SK-N-MC (cell line): ENCODE measurements around the gene PIM3.

Experiments
- DNase-seq: peaks from one replicate; pipeline ENCODE4 v3.0.0-alpha.2; 2011; ENCODE audit warnings: low read depth, low spot score
- H3K27ac ChIP-seq: fragments of 200-600 bp; sonication (generic); 2 replicates; pipeline ENCODE4 v1.5.1; 2016; ENCODE audit warnings: mixed run types
- H3K36me3 ChIP-seq: fragments of 200-600 bp; sonication (generic); 2 replicates; pipeline ENCODE4 v1.6.1; 2017; ENCODE audit warnings: antibody characterized with exemption, low read length, mixed read lengths; ENCODE audit not compliant: insufficient read depth
- H3K4me3 ChIP-seq: fragments of 200-600 bp; sonication (generic); 2 replicates; pipeline ENCODE4 v1.5.1; 2016
- H3K9ac ChIP-seq: fragments of 200-600 bp; sonication (generic); 2 replicates; pipeline ENCODE4 v1.8.0; 2017; ENCODE audit warnings: mixed run types, mixed read lengths; ENCODE audit not compliant: insufficient read length
- H3K9me3 ChIP-seq: fragments of 200-600 bp; sonication (generic); 2 replicates; pipeline ENCODE4 v1.6.1; 2017; ENCODE audit warnings: low read depth, mild to moderate bottlenecking, antibody characterized with exemption, low read length, moderate library complexity, mixed read lengths
- EZH2 ChIP-seq: fragments of 200-600 bp; sonication (generic); IDR thresholded peaks from one replicate; pipeline ENCODE4 v1.6.1; 2017; ENCODE audit warnings: antibody characterized with exemption
- FOXP2 ChIP-seq: optimal IDR thresholded peaks from 2 replicates; pipeline ENCODE3; 2011; ENCODE audit warnings: mild to moderate bottlenecking, moderate library complexity; ENCODE audit not compliant: insufficient read depth; ENCODE audit errors: extremely low read length, control extremely low read depth
- POLR2AphosphoS5 ChIP-seq: IDR thresholded peaks from 2 replicates; pipeline ENCODE4 v1.6.1; 2012; ENCODE audit warnings: mild to moderate bottlenecking, low read depth, low read length, borderline replicate concordance

Gene PIM3

DNA sequence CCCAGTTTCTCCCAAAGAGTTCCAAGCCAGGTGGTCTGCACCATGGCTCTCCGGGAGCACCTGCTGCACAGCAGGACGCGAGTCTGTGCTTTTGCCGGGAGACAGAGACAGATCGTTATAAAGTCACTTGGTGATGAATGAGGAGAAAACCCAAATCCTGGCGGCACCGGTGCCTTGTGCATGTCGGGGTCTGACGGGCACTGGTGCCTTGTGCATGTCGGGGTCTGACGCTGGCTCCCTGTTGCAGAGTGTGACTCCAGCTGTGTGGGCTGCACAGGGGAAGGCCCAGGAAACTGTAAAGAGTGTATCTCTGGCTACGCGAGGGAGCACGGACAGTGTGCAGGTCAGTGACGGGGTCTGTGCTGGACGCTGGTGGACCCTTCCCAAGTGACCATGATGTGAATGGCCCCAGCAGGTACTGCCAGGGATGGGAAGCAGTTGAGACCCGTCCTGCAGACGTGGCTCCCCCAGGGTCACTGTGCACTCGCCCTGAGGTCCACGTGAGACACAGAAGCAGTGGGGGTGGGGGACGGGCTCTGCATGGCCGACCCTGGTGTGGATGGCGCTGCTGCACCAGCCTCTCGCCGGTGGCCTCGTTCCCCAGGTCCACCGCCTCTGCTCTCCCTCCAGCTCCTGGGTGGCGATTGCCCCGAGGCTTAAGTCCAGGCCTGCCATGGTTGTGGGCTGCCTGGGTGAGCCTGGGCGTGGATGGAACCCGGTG is 36.3 kb upstream of the PIM3 start:
- no peaks in the 10 kb centered on the region for H3K9me3 ChIP-seq
- H3K4me3 ChIP-seq, result peak overlapping the region; percentile 68
- no peak for DNase-seq
- H3K27ac ChIP-seq, result peak overlapping the region; percentile 92
- H3K36me3 ChIP-seq, result no peaks in the 10 kb centered on the region; the same call in 1 of the 2 replicates
- TF ChIP-seq FOXP2 (no peak), POLR2AphosphoS5 (no peak), EZH2 (no peak)
- peak overlapping the region; percentile 72 for H3K9ac ChIP-seq

DNA sequence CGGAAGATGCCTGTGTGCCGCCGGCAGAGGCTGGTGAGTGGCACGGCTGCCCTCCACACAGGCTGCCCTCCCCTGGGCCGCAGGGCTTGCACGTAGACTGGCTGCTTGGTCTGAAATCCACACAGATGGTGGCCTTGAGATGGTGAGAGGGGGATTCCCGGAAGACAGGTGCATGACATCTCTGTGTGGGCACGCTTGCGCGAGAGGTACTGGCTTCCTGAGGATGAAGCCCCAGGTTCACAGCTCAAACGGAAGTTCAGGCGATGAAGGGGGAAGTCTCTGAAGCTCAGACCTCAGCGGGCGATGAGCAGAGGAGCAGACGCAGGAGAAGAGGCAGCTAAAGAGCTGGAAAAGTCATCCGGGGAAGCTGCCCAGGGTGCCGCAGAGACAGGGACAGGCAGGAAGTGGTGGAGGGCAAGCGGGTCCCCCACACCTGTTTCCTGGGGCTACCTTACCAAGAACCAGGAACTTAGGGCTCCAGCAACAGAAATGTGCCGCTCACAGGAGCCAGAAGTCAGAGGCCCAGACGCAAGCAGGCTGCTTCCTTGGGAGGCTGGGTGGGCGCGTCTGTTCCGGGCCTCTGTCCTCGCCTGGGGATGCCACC is 34.9 kb upstream of the PIM3 start:
- Histone ChIP-seq H3K36me3 (no peaks in the 10 kb centered on the region), H3K9me3 (no peaks in the 10 kb centered on the region), H3K27ac (peak overlapping the region; percentile 61), H3K9ac (no peak overlapping the region), H3K4me3 (no peak overlapping the region)
- DNase-seq, result no peak
- TF ChIP-seq FOXP2 (no peak), EZH2 (no peak), POLR2AphosphoS5 (no peak)

DNA sequence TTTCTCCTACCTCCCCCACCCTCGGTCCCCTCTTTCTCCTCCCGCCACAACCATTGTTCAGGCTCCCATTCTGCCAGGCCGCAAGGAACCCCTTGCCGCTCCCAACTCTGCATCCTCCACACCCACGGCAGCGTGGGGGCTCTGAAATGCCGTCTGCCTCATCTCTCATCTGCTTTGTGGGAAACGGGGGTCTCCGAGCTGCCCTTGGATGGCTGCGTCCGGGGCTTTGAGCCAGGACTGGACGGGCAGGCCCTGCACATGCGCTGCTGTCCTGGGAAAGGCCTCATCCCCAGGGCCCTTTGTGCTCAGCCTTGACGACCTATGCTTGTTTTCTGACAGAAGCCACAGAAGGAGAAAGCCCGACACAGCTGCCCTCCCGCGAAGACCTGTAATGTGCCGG is 33.7 kb upstream of the PIM3 start:
- no peak for TF ChIP-seq POLR2AphosphoS5
- no peak for TF ChIP-seq EZH2
- TF ChIP-seq FOXP2, result no peak
- Histone ChIP-seq H3K36me3 (no peaks in the 10 kb centered on the region), H3K4me3 (no peak overlapping the region), H3K9me3 (no peaks in the 10 kb centered on the region), H3K27ac (no peak overlapping the region), H3K9ac (no peak overlapping the region)
- no peak for DNase-seq

GRCh38 chr22:49927483-49928184 is 32.9 kb upstream of the PIM3 start:
- H3K9ac ChIP-seq, result no peak overlapping the region
- no peaks in the 10 kb centered on the region for H3K36me3 ChIP-seq
- TF ChIP-seq EZH2 (no peak), FOXP2 (no peak), POLR2AphosphoS5 (no peak)
- H3K9me3 ChIP-seq, result no peaks in the 10 kb centered on the region
- H3K27ac ChIP-seq, result no peak overlapping the region
- no peak for DNase-seq
- H3K4me3 ChIP-seq, result no peak overlapping the region

GRCh38 chr22:49928185-49928495 is 32.4 kb upstream of the PIM3 start:
- H3K27ac ChIP-seq, result no peak overlapping the region
- no peak overlapping the region for H3K4me3 ChIP-seq
- no peaks in the 10 kb centered on the region for H3K9me3 ChIP-seq
- H3K9ac ChIP-seq, result no peak overlapping the region
- no peaks in the 10 kb centered on the region for H3K36me3 ChIP-seq
- TF ChIP-seq EZH2, result no peak
- TF ChIP-seq POLR2AphosphoS5, result no peak
- TF ChIP-seq FOXP2, result no peak
- no peak for DNase-seq

- H3K27ac ChIP-seq, result no peak overlapping the region
- H3K36me3 ChIP-seq, result no peaks in the 10 kb centered on the region
- no peak overlapping the region for H3K9ac ChIP-seq
- DNase-seq, result no peak
- H3K4me3 ChIP-seq, result no peak overlapping the region
- TF ChIP-seq POLR2AphosphoS5 (no peak), EZH2 (no peak), FOXP2 (no peak)
- H3K9me3 ChIP-seq, result no peaks in the 10 kb centered on the region
These were observed 31.9 kb upstream of the PIM3 start for GRCh38 chr22:49928555-49929210.

DNA sequence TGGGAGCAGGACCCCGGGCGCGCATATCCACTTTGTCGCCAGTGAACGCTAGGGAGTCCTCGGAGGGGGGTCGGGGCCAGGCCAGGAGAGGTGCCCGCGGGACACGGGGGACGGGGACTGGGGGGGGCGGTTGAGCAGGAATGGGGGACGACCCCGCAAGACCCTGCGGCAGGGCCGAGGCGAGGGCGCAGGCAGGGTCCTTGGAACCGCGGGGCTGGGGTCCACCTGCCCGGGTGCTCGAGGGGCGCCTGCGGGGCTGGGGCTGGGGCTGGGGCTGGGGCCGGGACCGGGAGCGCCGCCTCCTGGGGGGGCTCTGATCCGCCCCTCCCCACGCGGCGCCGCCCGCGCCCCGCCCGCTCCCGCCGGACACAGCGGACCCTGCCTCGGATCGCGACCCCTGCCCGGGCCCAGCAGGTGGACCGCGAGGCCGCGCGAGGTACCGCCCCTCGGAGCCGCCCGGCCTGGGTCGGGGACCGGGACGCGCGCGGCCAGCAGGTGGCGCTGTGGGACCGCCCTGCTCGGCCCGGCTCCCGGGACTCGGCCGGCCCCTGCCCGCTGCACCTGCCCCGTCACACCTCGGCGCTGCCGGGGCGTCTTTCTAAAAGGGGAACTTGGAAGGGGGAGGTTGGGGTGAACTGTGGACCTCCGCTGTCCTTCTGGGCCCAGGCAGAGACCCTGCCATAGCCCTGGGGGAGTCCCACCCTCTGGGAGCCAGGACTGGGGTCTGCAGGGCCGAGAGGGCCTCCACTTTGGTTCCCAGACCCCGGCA is 31.2 kb upstream of the PIM3 start:
- H3K36me3 ChIP-seq, result no peaks in the 10 kb centered on the region
- no peaks in the 10 kb centered on the region for H3K9me3 ChIP-seq
- peak overlapping the region; percentile 33; the same call in 1 of the 2 replicates for H3K4me3 ChIP-seq
- H3K9ac ChIP-seq, result no peak overlapping the region
- no peak overlapping the region for H3K27ac ChIP-seq
- no peak for TF ChIP-seq POLR2AphosphoS5
- no peak for TF ChIP-seq FOXP2
- no peak for TF ChIP-seq EZH2
- DNase-seq, result no peak

DNA sequence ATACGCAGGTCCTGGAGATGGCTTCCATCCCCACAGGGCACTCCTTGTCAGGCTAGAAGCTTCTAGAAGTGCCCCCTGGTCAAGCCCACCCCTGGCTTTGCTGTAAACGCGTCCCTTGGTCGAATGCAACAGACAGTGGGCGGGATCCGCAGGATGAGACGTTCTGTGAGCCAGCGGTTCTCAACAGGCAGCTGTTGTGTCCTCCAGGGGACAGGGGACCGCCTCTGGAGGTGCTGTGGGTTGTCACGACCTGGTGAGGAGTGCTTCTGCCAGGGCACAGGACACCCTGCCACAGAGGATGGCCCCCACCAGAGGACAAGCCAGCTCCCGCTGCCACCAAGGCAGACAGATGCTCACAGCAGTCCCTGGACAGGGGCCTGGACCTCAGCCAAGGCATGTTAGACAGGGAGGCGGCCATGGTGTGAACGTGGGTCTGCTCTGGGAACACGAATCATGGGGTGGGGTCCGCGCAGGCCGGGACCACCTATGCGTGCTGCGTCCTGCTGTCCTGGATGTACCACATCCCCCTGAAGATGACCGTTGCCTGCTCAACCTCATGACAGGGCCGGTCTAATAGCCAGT is 30.5 kb upstream of the PIM3 start:
- Histone ChIP-seq H3K27ac (no peak overlapping the region), H3K9ac (no peak overlapping the region), H3K4me3 (no peak overlapping the region), H3K9me3 (no peaks in the 10 kb centered on the region), H3K36me3 (no peaks in the 10 kb centered on the region)
- DNase-seq, result no peak
- TF ChIP-seq EZH2, result no peak
- no peak for TF ChIP-seq POLR2AphosphoS5
- no peak for TF ChIP-seq FOXP2
